SK-N-SH treated with all-trans-retinoic acid at 6 μM for 48 hours (cell line): ENCODE data around the gene KIF21A.

Source experiments
- ATAC-seq: fragments of 200-7000 bp; cut with Tn5 transposase; 3 replicates; pipeline ENCODE4 v1.9.1; 2020; ENCODE audit warnings: mild to moderate bottlenecking, moderate library complexity
- ARNTL ChIP-seq: fragments of 450-650 bp; formaldehyde crosslinking; IDR thresholded peaks from 2 replicates; pipeline ENCODE4 v1.5.0; 2020; ENCODE audit warnings: low read depth, mild to moderate bottlenecking, moderate library complexity, borderline replicate concordance
- BACH2 ChIP-seq: fragments of 250-450 bp; sonication (Bioruptor Pico); IDR thresholded peaks from 2 replicates; pipeline ENCODE4 v1.9.0; 2021; ENCODE audit warnings: mild to moderate bottlenecking, borderline replicate concordance
- CSDC2 ChIP-seq: fragments of 250-450 bp; sonication (Bioruptor Pico); IDR thresholded peaks from 2 replicates; pipeline ENCODE4 v1.5.0; 2020; ENCODE audit warnings: mild to moderate bottlenecking, moderate library complexity
- ESRRG ChIP-seq: fragments of 250-450 bp; sonication (Bioruptor Pico); IDR thresholded peaks from 2 replicates; pipeline ENCODE4 v1.6.1; 2021; ENCODE audit warnings: mild to moderate bottlenecking
- GLIS3 ChIP-seq: fragments of 250-450 bp; sonication (Bioruptor Pico); IDR thresholded peaks from 2 replicates; pipeline ENCODE4 v1.5.0; 2020; ENCODE audit warnings: mild to moderate bottlenecking, moderate library complexity
- ISL1 ChIP-seq: fragments of 250-450 bp; sonication (Bioruptor Pico); IDR thresholded peaks from 2 replicates; pipeline ENCODE4 v2.1.2; 2022; ENCODE audit warnings: mild to moderate bottlenecking, moderate library complexity
- OSR1 ChIP-seq: fragments of 250-450 bp; sonication (Bioruptor Pico); IDR thresholded peaks from 2 replicates; pipeline ENCODE4 v1.8.0; 2022; ENCODE audit warnings: moderate library complexity, mild to moderate bottlenecking, inconsistent platforms
- PPARA ChIP-seq: fragments of 250-450 bp; sonication (Bioruptor Pico); IDR thresholded peaks from 2 replicates; pipeline ENCODE4 v1.5.0; 2020; ENCODE audit warnings: mild to moderate bottlenecking, borderline replicate concordance
- RARB ChIP-seq: fragments of 250-450 bp; sonication (Bioruptor Pico); IDR thresholded peaks from 2 replicates; pipeline ENCODE4 v1.8.0; 2021; ENCODE audit warnings: mild to moderate bottlenecking, moderate library complexity
- SNAI2 ChIP-seq: fragments of 250-450 bp; sonication (Bioruptor Pico); IDR thresholded peaks from 2 replicates; pipeline ENCODE4 v1.5.0; 2020; ENCODE audit warnings: mild to moderate bottlenecking, moderate library complexity
- TCF4 ChIP-seq: fragments of 250-450 bp; sonication (Bioruptor Pico); IDR thresholded peaks from 2 replicates; pipeline ENCODE4 v1.8.0; 2021; ENCODE audit warnings: mild to moderate bottlenecking, moderate library complexity, borderline replicate concordance
- TOX ChIP-seq: fragments of 250-450 bp; sonication (Bioruptor Pico); IDR thresholded peaks from 2 replicates; pipeline ENCODE4 v1.8.0; 2021; ENCODE audit warnings: mild to moderate bottlenecking, moderate library complexity, borderline replicate concordance
- ZC3H10 ChIP-seq: fragments of 250-450 bp; sonication (Bioruptor Pico); IDR thresholded peaks from 2 replicates; pipeline ENCODE4 v1.5.1; 2021; ENCODE audit warnings: mild to moderate bottlenecking, moderate library complexity
- ZFP3 ChIP-seq: fragments of 250-450 bp; sonication (Bioruptor Pico); IDR thresholded peaks from 2 replicates; pipeline ENCODE4 v1.5.0; 2020; ENCODE audit warnings: mild to moderate bottlenecking, moderate library complexity
- ZFP30 ChIP-seq: fragments of 450-650 bp; formaldehyde crosslinking; IDR thresholded peaks from 2 replicates; pipeline ENCODE4 v1.5.0; 2022; ENCODE audit warnings: mild to moderate bottlenecking, moderate library complexity
- ZNF565 ChIP-seq: fragments of 450-650 bp; formaldehyde crosslinking; conservative IDR thresholded peaks from 2 replicates; pipeline ENCODE4 v1.5.0; 2020; ENCODE audit warnings: low read depth, mild to moderate bottlenecking, moderate library complexity
- ZNF70 ChIP-seq: fragments of 450-650 bp; formaldehyde crosslinking; IDR thresholded peaks from 2 replicates; pipeline ENCODE4 v1.5.0; 2020; ENCODE audit warnings: mild to moderate bottlenecking, moderate library complexity
- ZNF8 ChIP-seq: fragments of 450-650 bp; formaldehyde crosslinking; IDR thresholded peaks from 2 replicates; pipeline ENCODE4 v1.5.0; 2020; ENCODE audit warnings: mild to moderate bottlenecking, moderate library complexity
- TF ChIP-seq, protein P1 (sequence below): fragments of 250-450 bp; sonication (Bioruptor Pico); IDR thresholded peaks from 2 replicates; pipeline ENCODE4 v1.5.0; 2020; ENCODE audit warnings: mild to moderate bottlenecking, moderate library complexity
- TF ChIP-seq, protein P2 (sequence below): fragments of 250-450 bp; sonication (Bioruptor Pico); IDR thresholded peaks from 2 replicates; pipeline ENCODE4 v1.5.1; 2020; ENCODE audit warnings: low read depth, mild to moderate bottlenecking, moderate library complexity
- TF ChIP-seq, protein P3 (sequence below): fragments of 250-450 bp; sonication (Bioruptor Pico); IDR thresholded peaks from 2 replicates; pipeline ENCODE4 v1.8.0; 2020; ENCODE audit warnings: mild to moderate bottlenecking, moderate library complexity, borderline replicate concordance
- TF ChIP-seq, protein P4 (sequence below): fragments of 250-450 bp; sonication (Bioruptor Pico); IDR thresholded peaks from 2 replicates; pipeline ENCODE4 v1.8.0; 2021; ENCODE audit warnings: low read depth, mild to moderate bottlenecking, moderate library complexity, borderline replicate concordance

Gene KIF21A

DNA sequence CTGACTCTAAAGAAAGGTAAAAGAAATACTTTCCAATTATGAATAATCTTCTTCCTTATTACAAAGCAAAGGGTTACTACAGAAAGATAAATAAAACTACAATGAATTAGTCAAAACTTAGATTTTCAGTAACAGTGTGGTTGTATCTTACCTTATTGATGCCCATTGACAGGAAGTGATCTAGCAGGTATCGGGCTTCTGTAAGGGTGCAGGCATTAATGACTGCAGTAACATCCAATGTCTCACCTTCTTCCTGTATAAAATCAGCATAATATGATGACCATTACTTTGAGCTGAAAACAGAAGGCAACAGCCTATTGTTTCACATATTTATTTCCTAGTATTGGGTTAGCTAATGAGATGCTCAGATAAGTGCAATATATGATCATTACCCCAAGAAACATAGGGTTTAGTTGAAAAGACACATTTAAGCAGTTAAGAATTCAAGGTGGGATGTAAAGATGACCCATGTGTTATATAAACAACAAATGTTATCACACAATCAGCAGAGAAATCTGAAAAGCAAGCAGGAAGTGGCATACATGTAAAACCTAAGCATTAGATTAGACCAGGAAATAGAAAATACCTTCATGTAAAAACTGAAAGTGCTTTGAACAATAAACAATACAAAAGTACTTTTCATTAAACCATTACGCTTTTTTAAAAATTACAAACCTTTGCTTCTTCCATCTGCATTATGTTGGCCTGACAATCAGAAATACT lies 111.2 kb downstream of the KIF21A start:
- no peak for TF ChIP-seq SNAI2 (CRISPR knock-in tag)
- no peak for TF ChIP-seq ZNF565 (CRISPR knock-in tag)
- TF ChIP-seq TOX (CRISPR knock-in tag), result no peak
- TF ChIP-seq, protein P1, sequence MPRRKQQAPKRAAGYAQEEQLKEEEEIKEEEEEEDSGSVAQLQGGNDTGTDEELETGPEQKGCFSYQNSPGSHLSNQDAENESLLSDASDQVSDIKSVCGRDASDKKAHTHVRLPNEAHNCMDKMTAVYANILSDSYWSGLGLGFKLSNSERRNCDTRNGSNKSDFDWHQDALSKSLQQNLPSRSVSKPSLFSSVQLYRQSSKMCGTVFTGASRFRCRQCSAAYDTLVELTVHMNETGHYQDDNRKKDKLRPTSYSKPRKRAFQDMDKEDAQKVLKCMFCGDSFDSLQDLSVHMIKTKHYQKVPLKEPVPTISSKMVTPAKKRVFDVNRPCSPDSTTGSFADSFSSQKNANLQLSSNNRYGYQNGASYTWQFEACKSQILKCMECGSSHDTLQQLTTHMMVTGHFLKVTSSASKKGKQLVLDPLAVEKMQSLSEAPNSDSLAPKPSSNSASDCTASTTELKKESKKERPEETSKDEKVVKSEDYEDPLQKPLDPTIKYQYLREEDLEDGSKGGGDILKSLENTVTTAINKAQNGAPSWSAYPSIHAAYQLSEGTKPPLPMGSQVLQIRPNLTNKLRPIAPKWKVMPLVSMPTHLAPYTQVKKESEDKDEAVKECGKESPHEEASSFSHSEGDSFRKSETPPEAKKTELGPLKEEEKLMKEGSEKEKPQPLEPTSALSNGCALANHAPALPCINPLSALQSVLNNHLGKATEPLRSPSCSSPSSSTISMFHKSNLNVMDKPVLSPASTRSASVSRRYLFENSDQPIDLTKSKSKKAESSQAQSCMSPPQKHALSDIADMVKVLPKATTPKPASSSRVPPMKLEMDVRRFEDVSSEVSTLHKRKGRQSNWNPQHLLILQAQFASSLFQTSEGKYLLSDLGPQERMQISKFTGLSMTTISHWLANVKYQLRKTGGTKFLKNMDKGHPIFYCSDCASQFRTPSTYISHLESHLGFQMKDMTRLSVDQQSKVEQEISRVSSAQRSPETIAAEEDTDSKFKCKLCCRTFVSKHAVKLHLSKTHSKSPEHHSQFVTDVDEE, result no peak
- no peak for TF ChIP-seq OSR1
- TF ChIP-seq ZC3H10 (CRISPR knock-in tag), result no peak
- no peak for TF ChIP-seq BACH2
- TF ChIP-seq, protein P2, sequence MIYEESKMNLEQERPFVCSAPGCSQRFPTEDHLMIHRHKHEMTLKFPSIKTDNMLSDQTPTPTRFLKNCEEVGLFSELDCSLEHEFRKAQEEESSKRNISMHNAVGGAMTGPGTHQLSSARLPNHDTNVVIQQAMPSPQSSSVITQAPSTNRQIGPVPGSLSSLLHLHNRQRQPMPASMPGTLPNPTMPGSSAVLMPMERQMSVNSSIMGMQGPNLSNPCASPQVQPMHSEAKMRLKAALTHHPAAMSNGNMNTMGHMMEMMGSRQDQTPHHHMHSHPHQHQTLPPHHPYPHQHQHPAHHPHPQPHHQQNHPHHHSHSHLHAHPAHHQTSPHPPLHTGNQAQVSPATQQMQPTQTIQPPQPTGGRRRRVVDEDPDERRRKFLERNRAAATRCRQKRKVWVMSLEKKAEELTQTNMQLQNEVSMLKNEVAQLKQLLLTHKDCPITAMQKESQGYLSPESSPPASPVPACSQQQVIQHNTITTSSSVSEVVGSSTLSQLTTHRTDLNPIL (CRISPR knock-in tag), result no peak
- TF ChIP-seq ZFP30 (CRISPR knock-in tag), result no peak
- TF ChIP-seq ESRRG (CRISPR knock-in tag), result no peak
- no peak for TF ChIP-seq ZNF8 (CRISPR knock-in tag)
- no peak for TF ChIP-seq PPARA (CRISPR knock-in tag)
- no peak for TF ChIP-seq CSDC2 (CRISPR knock-in tag)
- TF ChIP-seq, protein P3, sequence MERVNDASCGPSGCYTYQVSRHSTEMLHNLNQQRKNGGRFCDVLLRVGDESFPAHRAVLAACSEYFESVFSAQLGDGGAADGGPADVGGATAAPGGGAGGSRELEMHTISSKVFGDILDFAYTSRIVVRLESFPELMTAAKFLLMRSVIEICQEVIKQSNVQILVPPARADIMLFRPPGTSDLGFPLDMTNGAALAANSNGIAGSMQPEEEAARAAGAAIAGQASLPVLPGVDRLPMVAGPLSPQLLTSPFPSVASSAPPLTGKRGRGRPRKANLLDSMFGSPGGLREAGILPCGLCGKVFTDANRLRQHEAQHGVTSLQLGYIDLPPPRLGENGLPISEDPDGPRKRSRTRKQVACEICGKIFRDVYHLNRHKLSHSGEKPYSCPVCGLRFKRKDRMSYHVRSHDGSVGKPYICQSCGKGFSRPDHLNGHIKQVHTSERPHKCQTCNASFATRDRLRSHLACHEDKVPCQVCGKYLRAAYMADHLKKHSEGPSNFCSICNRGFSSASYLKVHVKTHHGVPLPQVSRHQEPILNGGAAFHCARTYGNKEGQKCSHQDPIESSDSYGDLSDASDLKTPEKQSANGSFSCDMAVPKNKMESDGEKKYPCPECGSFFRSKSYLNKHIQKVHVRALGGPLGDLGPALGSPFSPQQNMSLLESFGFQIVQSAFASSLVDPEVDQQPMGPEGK (CRISPR knock-in tag), result no peak
- TF ChIP-seq, protein P4, sequence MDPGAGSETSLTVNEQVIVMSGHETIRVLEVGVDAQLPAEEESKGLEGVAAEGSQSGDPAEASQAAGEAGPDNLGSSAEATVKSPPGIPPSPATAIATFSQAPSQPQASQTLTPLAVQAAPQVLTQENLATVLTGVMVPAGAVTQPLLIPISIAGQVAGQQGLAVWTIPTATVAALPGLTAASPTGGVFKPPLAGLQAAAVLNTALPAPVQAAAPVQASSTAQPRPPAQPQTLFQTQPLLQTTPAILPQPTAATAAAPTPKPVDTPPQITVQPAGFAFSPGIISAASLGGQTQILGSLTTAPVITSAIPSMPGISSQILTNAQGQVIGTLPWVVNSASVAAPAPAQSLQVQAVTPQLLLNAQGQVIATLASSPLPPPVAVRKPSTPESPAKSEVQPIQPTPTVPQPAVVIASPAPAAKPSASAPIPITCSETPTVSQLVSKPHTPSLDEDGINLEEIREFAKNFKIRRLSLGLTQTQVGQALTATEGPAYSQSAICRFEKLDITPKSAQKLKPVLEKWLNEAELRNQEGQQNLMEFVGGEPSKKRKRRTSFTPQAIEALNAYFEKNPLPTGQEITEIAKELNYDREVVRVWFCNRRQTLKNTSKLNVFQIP, result no peak
- TF ChIP-seq ZFP3, result no peak
- TF ChIP-seq RARB (CRISPR knock-in tag), result no peak
- TF ChIP-seq ISL1 (CRISPR knock-in tag), result no peak

DNA sequence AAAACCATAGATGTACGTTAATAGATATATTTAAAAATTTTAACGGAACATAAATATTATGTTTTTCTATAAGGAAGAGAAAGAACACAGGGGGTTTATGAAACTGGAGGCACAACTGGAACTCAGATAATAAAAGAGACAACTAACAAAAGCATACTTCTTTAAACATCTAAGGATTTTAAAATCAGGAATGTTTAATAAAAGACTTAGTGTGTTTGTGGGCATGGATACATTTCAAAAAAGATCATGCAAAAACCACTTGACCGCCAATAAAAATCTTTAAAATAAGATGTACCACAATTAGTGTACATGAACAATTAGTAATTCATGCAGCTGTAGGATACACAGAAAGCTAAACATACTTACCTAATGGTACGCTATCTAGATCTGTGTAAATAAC lies 113.0 kb downstream of the KIF21A start:
- ATAC-seq, result no peak
- TF ChIP-seq ZFP30 (CRISPR knock-in tag) (no peak), ZNF70 (no peak), SNAI2 (CRISPR knock-in tag) (no peak), TCF4 (no peak), PPARA (CRISPR knock-in tag) (no peak), ESRRG (CRISPR knock-in tag) (no peak), ZNF565 (CRISPR knock-in tag) (no peak), ARNTL (CRISPR knock-in tag) (no peak), GLIS3 (CRISPR knock-in tag) (no peak), BACH2 (no peak), ZNF8 (CRISPR knock-in tag) (no peak), ZC3H10 (CRISPR knock-in tag) (no peak)
- TF ChIP-seq, protein P2 (CRISPR knock-in tag), result no peak
- TF ChIP-seq, protein P1, result no peak
- TF ChIP-seq, all 23 proteins: peak for 0

More for the DNA sequence above, 111.2 kb downstream of the KIF21A start:
- ATAC-seq, result no peak
